Measurements from ENCODE around the gene LAMB3.
"Not testable (repeated sequence)": the region's sequence is repeated elsewhere in the genome, so short reads cannot be mapped to it uniquely, and the experiment has no call there.

The LAMB3 gene

DNA sequence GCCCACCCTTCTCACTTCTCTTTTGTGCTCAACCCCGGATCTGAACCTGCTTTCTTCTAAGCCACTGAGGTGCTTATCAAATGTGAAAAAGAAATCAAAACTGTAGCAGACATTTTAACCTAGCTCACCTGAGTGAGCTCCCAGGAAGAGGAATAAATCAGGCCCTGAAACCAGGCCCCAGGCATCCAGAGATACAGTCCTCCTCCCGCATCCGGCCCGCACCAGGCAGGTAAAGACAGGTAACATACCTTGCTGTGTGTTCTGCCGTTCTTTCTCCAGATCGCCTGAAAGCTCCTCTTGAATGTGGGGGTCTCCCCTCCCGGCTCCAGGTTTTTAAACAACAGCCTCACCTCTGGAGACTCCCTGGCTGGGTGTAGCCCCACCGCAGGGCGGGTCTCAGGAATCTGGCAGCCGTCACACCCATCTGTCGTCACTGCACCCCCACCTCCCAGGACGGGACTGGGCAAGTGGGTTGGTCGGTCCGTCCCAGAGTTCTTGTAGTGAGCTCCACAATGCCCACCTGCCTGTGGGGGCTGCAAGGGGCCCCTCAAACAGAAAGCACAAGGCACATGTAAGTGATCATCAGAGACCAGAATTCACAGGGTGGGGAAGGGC is at the start of gene LAMB3:
Gene LAMB3, minus strand, starts transcription at position 305 of the 615 bp plus-strand sequence. CDS start 1,481 bp downstream, outside the sequence.
- no peak for DNase-seq (ENCODE audit: low read depth)
- H3K4me3 ChIP-seq (ENCODE audit: low read depth, low read length), result no peak within 1 kb of the TSS
- TF ChIP-seq, protein P1, sequence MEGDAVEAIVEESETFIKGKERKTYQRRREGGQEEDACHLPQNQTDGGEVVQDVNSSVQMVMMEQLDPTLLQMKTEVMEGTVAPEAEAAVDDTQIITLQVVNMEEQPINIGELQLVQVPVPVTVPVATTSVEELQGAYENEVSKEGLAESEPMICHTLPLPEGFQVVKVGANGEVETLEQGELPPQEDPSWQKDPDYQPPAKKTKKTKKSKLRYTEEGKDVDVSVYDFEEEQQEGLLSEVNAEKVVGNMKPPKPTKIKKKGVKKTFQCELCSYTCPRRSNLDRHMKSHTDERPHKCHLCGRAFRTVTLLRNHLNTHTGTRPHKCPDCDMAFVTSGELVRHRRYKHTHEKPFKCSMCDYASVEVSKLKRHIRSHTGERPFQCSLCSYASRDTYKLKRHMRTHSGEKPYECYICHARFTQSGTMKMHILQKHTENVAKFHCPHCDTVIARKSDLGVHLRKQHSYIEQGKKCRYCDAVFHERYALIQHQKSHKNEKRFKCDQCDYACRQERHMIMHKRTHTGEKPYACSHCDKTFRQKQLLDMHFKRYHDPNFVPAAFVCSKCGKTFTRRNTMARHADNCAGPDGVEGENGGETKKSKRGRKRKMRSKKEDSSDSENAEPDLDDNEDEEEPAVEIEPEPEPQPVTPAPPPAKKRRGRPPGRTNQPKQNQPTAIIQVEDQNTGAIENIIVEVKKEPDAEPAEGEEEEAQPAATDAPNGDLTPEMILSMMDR (IDR thresholded peaks at IDR 0.05; ENCODE audit: control insufficient read depth, extremely low read depth, insufficient read depth), result no peak

DNA sequence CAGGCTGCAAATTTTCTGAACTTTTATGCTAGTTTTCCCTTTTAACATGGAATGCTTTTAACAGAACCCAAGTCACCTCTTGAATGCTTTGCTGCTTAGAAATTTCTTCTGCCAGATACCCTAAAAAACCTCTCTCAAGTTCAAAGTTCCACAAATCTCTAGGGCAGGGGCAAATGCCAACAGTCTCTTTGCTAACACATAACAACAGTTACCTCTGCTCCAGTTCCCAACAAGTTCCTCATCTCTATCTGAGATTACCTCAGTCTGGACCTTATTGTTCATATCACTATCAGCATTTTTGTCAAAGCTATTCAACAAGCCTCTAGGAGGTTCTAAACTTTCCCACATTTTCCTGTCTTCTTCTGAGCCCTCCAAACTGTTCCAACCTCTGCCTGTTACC is 48.5 kb upstream of the LAMB3 start:
- DNase-seq (ENCODE audit: low read depth); H3K4me3 ChIP-seq (ENCODE audit: low read depth, low read length): not testable (repeated sequence)

DNA sequence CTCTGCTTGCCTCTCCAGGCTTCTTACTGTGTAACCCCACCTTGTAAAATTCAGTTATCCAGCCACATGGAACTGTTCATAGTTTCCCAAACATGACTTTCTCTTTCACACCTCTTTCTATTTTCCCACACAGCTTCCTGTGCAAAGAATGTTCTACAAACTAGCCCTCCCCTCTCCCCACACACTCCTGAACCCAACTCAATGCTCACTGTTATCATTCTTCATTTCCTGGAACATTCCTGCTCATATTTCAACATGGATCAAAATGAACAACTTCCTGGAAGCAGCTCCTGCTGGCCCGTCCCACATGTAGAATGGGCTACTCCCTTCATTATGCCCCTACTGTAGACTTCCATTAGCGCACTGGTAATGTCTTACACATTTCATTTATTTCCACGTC is 44.9 kb upstream of the LAMB3 start:
- TF ChIP-seq, protein P1 (IDR thresholded peaks at IDR 0.05; ENCODE audit: control insufficient read depth, extremely low read depth, insufficient read depth), result no peak
- no peak overlapping the region for H3K4me3 ChIP-seq (ENCODE audit: low read depth, low read length)
- DNase-seq (ENCODE audit: low read depth), result no peak

DNA sequence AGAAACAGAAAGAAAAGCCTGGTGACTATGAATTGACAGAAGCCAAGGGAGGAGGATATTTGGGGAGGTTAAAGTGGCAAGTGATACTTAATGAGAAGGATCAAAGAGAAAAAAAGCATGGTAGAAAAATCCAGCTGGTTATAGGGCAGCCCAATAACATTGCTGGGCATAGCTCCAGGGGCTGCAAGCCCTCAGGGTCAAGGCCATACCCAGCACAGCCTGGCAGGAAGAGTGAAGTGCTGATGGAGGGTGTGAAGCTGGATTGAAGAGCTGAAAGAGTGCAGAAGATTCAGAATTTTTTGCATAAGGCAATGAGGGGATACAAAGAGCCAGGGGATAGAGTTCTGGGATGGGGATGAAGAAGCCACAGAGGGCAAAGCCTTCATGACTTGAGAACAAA is 44.4 kb upstream of the LAMB3 start:
- H3K4me3 ChIP-seq (ENCODE audit: low read depth, low read length), result no peak overlapping the region
- TF ChIP-seq, protein P1 (IDR thresholded peaks at IDR 0.05; ENCODE audit: control insufficient read depth, extremely low read depth, insufficient read depth), result no peak
- DNase-seq (ENCODE audit: low read depth), result no peak

DNA sequence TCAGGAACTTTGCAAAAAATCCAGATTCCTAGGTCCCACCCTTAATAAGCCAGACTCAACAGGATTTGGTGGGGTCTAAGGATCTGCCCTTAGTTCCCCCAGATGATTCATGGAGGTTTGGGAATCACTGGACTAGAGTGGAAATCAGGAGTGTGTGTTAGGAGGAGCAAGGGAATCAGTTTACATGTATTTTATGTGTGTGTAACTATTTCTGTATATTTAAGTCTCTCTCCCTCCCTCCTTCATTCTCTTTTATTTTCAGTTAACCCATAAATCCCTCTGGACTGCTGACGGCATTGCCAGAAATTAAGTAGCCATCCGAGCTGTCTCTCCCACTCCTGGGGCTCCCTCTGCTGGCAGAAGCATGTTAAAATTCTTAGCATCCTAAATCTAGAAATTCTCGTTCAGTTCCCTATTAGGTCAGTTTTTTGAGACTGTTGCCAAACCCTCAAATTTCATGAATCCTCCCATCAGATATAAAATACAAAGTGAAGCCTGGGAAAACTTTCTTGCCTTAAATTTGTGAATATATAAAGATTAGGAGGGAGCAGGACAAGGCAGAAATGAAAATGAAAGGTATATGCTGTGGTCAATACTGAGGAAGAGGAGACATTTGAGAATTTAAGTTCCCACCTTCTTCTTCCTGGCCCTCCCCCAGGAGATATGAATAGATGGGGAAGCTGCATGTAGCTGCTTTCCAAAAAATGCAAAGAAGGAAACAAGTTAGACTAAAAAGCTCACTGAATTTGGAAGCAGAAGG is 40.7 kb upstream of the LAMB3 start:
- DNase-seq (ENCODE audit: low read depth), result peak; percentile 56
- TF ChIP-seq, protein P1 (IDR thresholded peaks at IDR 0.05; ENCODE audit: control insufficient read depth, extremely low read depth, insufficient read depth), result peak; percentile 87
- no peak overlapping the region for H3K4me3 ChIP-seq (ENCODE audit: low read depth, low read length)

DNA sequence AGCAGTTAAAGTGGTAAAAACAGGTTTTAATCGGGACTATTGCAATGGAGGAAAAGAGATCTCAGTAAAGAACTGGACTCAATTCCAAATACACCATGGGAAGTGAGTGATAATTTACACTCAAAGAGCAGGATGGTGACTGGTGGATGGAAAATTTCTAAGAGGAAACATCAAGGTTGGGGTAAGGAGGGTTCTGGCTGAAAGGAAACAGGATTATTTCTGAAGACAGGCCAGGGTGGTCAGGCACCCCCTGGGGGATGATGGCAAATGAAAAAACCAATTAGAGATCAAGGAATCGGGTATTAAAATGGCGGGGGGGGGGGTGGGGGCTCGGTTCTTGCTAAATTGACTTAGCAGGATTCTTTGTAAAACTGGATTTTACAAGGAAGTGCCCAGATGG is 40.1 kb upstream of the LAMB3 start:
- H3K4me3 ChIP-seq (ENCODE audit: low read depth, low read length), result no peak overlapping the region
- no peak for DNase-seq (ENCODE audit: low read depth)
- TF ChIP-seq, protein P1 (IDR thresholded peaks at IDR 0.05; ENCODE audit: control insufficient read depth, extremely low read depth, insufficient read depth), result no peak

DNA sequence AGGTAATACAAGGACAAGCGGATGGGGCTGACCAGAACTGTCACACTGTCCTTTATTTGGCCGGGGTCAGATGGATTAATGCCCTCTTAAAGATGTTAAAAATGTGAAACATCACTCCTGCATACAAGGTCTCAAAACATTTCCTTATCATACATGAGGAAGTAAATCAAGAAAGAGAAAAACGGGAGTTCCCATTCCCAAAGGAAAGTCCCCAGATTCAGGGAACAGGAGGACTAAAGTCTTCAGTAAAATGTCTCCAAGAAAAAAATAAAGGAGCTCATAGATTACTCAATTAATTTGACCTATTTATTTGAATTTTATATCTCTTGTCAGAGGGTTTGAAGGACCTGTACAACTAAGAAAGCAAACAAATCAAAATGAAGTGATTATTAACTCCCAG is 39.0 kb upstream of the LAMB3 start:
- TF ChIP-seq, protein P1 (IDR thresholded peaks at IDR 0.05; ENCODE audit: control insufficient read depth, extremely low read depth, insufficient read depth), result no peak
- no peak overlapping the region for H3K4me3 ChIP-seq (ENCODE audit: low read depth, low read length)
- no peak for DNase-seq (ENCODE audit: low read depth)

Data from LNCaP clone FGC (cell line).